HL-60/S4 treated with phorbol 12-myristate 13-acetate at 8.2 ng/mL for 4 days and 3 days (cell line): ENCODE measurements around the gene KIF25.

Experiments
- in situ Hi-C: fragments of 300-500 bp; cut with MboI; formaldehyde crosslinking; loops from 2 replicates; pipeline ENCODE4 v1.15.0; 2022; ENCODE audit warnings: low sequenced_read_pairs

The KIF25 gene

GRCh38 chr6:168049277-168049676 lies 51.8 kb downstream of the KIF25 start:
- in situ Hi-C loops: no loop called here

DNA sequence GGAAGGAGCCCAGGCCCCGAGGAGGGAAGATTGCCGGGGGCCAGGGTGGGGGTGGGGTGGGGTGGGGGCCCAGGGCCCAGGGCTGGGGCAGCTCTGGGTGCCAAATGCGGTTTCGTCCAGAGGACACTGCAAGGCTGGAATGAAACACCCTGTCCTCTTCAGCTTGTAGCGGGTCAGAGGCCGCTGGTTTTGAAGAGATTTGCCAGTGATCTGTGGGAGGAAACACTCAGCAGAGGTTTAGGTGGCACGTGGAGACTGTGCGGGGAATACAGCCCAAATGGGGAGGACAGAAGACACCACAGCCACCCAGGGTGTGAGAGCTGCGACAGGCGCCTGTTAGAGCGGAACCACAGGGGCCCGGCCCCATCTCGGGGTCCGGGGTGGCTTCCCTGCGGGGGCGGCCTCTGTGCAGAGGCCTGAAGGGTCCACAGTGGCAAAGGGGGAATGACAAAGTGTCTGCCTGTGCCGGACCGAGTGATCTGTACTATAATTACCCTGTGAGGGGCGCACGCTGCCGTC lies 52.3 kb downstream of the KIF25 start:
- in situ Hi-C loops: no loop called here

DNA sequence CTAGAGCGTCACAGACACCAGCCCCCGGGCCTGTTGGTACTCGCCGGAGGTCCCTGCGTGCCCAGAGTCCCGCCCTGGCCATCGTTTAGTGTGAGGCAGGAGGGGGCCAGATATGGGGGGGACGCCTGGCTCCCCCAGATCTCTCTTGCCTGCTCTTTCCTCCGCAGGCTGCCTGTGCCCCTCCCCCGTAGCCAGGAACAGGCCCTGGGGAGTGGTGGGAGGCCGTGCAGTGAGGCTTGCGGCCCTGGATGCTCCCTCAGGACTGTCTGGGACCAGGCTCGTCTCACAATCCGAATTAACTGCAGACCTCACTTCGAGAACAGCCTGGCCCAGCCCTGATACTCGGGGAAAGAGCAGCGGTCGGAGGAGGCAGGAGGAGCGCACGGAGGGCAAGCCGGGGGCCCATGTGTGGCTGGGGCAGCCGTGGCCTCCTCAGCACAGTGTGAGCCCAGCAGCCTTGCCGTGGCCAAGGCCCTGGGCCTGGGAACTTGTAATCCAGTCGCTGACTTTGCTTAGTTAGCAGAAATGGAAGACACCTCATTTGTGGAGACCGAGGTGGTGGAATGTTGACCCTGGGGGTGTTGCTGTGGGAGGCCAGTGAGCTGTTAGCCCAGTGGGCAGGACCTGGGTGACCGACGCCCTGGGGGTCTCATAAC lies 52.9 kb downstream of the KIF25 start:
- in situ Hi-C loops: no loop called here

DNA sequence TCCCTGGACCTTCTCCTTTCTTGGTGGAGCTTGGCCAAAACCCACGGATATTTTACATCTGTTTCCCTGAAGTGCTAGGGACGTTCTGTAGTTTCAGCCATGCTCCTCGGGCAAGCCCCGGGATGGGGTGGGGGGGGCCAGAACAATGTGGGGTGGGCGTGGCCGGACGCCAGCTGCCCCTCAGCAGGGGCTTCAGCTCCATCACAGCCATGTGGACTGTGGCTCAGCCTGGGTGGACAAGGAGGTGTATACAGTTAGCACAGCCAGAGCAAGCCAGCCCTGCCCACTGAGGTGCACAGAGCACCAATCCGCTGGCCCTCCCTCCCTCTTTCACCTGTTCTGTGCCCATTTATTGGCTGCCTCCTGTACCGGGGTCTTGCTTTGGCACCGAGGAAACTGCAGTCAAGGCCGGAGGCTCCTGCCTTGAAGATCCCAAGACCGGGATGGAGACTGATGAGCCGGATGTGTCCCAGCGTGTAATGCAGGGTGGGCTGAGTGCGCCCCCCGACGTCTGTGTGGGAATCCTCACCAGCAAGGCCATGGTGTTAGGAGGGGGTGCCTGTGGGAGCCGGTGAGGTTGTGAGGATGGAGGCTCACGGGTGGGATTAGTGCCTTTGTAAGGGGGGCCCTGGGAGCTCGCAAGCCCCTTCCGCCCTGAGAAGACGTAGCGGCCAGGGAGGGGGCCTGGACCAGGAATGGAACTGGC lies 53.6 kb downstream of the KIF25 start:
- in situ Hi-C loops: no loop called here

DNA sequence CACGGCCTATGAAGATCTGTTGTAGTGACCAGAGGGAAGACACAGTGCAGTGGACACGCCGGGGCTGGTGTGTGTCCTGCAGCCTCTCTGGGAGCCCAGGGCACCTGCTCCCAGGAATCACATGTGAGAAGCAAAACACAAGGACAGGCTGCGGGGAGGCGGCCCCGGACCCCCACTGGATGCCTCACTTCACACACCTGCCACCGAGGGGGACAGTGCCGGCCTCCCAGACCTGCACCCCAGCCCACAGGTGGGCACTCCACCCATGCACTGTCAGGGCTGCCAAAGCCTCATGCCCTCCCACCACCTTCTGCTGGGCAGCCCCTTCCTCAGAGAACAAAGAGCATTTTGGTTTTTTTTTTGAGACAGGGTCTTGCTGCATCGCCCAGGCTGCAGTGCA lies 54.2 kb downstream of the KIF25 start:
- in situ Hi-C loops: no loop called here

- in situ Hi-C loops: no loop called here
These were observed 54.9 kb downstream of the KIF25 start for GRCh38 chr6:168052291-168052891.

GRCh38 chr6:168053086-168053956 lies 55.9 kb downstream of the KIF25 start:
- in situ Hi-C loops: no loop called here

- in situ Hi-C loops: no loop called here
These were observed 56.5 kb downstream of the KIF25 start for GRCh38 chr6:168053957-168054471.

DNA sequence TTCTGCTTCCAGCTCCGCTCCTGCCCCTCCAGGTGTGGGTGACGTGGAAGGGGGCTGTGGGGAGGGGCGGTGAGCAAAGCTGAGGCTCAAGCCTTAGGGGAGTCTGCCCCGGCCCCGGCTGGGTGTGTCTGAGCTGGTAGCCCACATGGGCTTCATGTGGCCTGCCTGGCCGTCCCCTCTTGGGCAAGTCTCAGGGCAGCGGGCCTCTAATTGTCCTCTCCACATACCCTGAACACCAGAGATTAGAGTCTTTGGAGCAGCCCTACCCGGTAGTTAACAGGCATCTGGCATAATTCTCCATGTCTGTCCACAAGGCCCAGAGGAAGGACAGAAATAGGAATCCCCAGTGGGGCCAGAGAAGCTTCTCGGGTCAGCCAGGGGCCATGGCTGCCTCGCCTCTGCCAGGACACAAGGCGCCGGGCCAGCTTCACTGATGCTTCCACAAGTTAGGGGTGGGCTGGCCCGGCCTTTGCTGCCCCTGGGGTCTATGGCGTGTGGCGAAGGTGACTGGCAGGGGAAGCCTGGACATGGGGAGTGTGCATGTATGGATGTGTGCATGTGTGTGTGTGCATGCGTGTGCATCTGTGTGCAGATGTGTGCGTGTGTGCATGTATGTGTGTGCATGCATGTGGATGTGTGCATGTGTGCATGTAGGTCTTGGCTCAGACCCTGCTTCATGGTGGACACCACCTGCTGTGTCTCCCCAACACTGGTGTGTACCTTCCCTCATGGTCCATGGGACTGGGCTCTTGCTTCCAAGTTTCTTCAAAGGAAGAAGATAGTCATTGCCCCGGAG lies 57.5 kb downstream of the KIF25 start:
- in situ Hi-C loops: no loop called here

- in situ Hi-C loops: no loop called here
These were observed 58.4 kb downstream of the KIF25 start for GRCh38 chr6:168055696-168056489.

- in situ Hi-C loops: no loop called here
These were observed 59.5 kb downstream of the KIF25 start for GRCh38 chr6:168056892-168057527.

- in situ Hi-C loops: no loop called here
These were observed 60.4 kb downstream of the KIF25 start for GRCh38 chr6:168057836-168058235.

DNA sequence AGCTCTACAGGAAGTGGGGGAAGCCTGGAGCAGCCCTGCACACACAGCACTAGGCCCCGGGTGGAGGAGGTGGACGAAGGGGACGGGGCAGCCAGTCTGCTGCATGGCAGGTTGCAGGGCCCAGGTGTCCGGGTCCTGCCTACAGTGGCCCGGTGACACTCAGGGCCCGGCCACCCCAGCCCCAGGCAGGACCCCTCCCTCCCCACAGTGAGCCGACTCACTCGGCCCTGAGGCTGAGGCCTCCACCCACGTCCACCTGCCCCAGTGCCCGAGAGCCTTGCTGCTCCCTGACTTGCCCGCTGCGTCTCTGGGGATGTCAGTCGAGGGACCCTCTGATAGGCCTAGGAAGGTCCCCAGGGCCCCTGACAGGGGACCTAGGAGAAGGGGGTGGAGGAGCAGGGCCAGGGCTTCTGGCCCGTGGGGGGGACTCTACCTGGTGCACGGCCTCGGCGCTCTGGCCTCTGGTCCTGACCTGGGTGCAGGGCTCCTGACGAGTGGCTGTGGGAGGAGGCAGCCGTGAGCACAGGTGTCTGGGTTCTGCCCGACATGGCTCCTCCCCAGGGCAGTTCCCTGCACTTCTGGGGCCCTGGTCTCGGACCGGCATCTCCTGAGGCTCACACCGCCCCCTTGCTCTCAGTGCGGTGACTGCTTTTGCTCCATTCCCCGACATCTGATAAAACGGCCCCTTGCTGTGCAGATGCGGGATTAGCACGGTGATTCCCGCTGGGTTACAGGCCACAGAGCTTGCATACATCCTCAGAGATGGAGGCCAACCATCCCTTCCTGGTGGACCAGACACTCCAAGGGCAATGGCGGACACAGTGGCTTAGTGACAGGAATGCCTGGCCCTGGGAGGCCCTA lies 61.5 kb downstream of the KIF25 start:
- in situ Hi-C loops: no loop called here

DNA sequence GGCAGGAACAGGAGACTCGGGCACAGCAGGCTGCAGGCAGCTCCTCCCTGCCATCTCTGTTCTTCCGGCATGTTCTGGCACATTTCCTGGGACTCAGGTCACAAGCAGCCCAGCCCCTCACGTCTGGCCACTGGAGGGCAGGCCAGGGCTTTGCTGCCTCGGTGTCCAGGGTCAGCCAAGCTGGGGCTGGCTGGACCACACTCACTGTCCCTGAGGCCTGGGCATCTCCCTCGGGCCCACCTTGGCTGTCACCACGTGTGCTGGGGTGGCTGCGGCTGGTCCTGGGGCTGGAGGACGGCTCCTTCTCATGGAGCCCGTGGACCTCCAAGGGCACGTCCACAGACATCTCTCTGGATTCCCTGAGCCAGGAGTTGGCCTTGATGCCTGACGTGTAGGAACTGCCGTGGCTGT lies 63.1 kb downstream of the KIF25 start:
- in situ Hi-C loops: no loop called here

- in situ Hi-C loops: no loop called here
These were observed 64.1 kb downstream of the KIF25 start for GRCh38 chr6:168061269-168062210.

GRCh38 chr6:168062346-168063289 lies 65.1 kb downstream of the KIF25 start:
- in situ Hi-C loops: no loop called here
